ENCODE measurements around the gene CTSH. TPM values are rescaled to one million over a fixed set of nuclear protein-coding genes. Genes with fewer than 3 reads are reported as not detected.
A peak's percentile ranks its signal among the peaks of the same experiment; 100 is the strongest.

The CTSH gene
- total and polyA plus RNA-seq, 7 donors = 37.4 to 274 (median 96.7) TPM

- Histone ChIP-seq H3K36me3 (no peaks in the 10 kb centered on the region), H3K9me3 (no peaks in the 10 kb centered on the region), H3K27me3 (peaks cover 0 to 3% (median 0%) of the 10 kb centered on the region in 3 donors), H3K4me3 (no peak overlapping the region), H3K4me1 (no peaks in the 10 kb centered on the region), H3K27ac (no peak overlapping the region)
- DNase-seq = no peak
- TF ChIP-seq POLR2A (IDR thresholded peaks at IDR 0.05) (no peak), POLR2AphosphoS5 (IDR thresholded peaks at IDR 0.05) (no peak), EP300 (IDR thresholded peaks at IDR 0.05) (no peak), CTCF (IDR thresholded peaks at IDR 0.05) (no peak)
- intact Hi-C loops (cut with DNase I) = no loop called here
- 95% methylated on average over 10 of the region's 10 CpGs for WGBS, 2 donors
These were observed 14.5 kb upstream of the CTSH start for GRCh38 chr15:78959360-78959759.

- TF ChIP-seq CTCF (IDR thresholded peaks at IDR 0.05) (no peak), POLR2AphosphoS5 (IDR thresholded peaks at IDR 0.05) (no peak), POLR2A (IDR thresholded peaks at IDR 0.05) (no peak), EP300 (IDR thresholded peaks at IDR 0.05) (no peak)
- Histone ChIP-seq H3K4me3 (no peak overlapping the region), H3K4me1 (no peaks in the 10 kb centered on the region), H3K36me3 (no peaks in the 10 kb centered on the region), H3K27ac (no peak overlapping the region), H3K27me3 (peaks cover 0 to 3% (median 0%) of the 10 kb centered on the region in 3 donors), H3K9me3 (no peaks in the 10 kb centered on the region)
- 82 to 92% methylated on average over 9 of the region's 9 CpGs for WGBS, 2 donors
- intact Hi-C loops (cut with DNase I) = no loop called here
- DNase-seq = no peak
These were observed 12.7 kb upstream of the CTSH start for GRCh38 chr15:78957416-78958093.

- no peaks in the 10 kb centered on the region for H3K36me3 ChIP-seq
- no peaks in the 10 kb centered on the region for H3K4me1 ChIP-seq
- no peaks in the 10 kb centered on the region for H3K9me3 ChIP-seq
- TF ChIP-seq POLR2AphosphoS5 (IDR thresholded peaks at IDR 0.05) (no peak), POLR2A (IDR thresholded peaks at IDR 0.05) (no peak), EP300 (IDR thresholded peaks at IDR 0.05) (no peak), CTCF (IDR thresholded peaks at IDR 0.05) (no peak)
- WGBS, 2 donors = 76 to 86% methylated on average over 1 of the region's 1 CpG
- H3K27me3 ChIP-seq = peaks cover 0 to 3% (median 0%) of the 10 kb centered on the region in 3 donors
- DNase-seq = no peak
- intact Hi-C loops (cut with DNase I) = no loop called here
- no peak overlapping the region for H3K27ac ChIP-seq
- H3K4me3 ChIP-seq = no peak overlapping the region
These were observed 12.1 kb upstream of the CTSH start for GRCh38 chr15:78956937-78957336.

GRCh38 chr15:78955355-78955754 lies 10.5 kb upstream of the CTSH start:
- TF ChIP-seq CTCF (IDR thresholded peaks at IDR 0.05) (no peak), POLR2AphosphoS5 (IDR thresholded peaks at IDR 0.05) (no peak), EP300 (IDR thresholded peaks at IDR 0.05) (no peak), POLR2A (IDR thresholded peaks at IDR 0.05) (no peak)
- no peaks in the 10 kb centered on the region for H3K4me1 ChIP-seq
- DNase-seq = no peak
- intact Hi-C loops (cut with DNase I) = no loop called here
- H3K9me3 ChIP-seq = no peaks in the 10 kb centered on the region
- H3K27me3 ChIP-seq = peaks cover 0 to 2% (median 0%) of the 10 kb centered on the region in 3 donors
- no peak overlapping the region for H3K27ac ChIP-seq
- no peak overlapping the region for H3K4me3 ChIP-seq
- WGBS, 2 donors = 93 to 94% methylated on average over 5 of the region's 5 CpGs
- H3K36me3 ChIP-seq = no peaks in the 10 kb centered on the region

GRCh38 chr15:78951841-78952238 lies 7.0 kb upstream of the CTSH start:
- intact Hi-C loops (cut with DNase I) = no loop called here
- no peak for TF ChIP-seq CTCF (IDR thresholded peaks at IDR 0.05)
- TF ChIP-seq POLR2A (IDR thresholded peaks at IDR 0.05) = no peak
- no peak for TF ChIP-seq EP300 (IDR thresholded peaks at IDR 0.05)
- TF ChIP-seq POLR2AphosphoS5 (IDR thresholded peaks at IDR 0.05) = no peak
- no peaks in the 10 kb centered on the region for H3K36me3 ChIP-seq
- H3K9me3 ChIP-seq = no peaks in the 10 kb centered on the region
- 20 to 63% methylated on average over 4 of the region's 4 CpGs for WGBS, 2 donors
- no peaks in the 10 kb centered on the region for H3K4me1 ChIP-seq
- DNase-seq = no peak
- no peak overlapping the region for H3K4me3 ChIP-seq
- H3K27me3 ChIP-seq = no peaks in the 10 kb centered on the region
- peak overlapping the region in 1 of 4 donors; percentile 1 for H3K27ac ChIP-seq

All from sigmoid colon (tissue), 7 donors.